OCI-LY7 (cell line): ENCODE results near the gene MGME1. TPM values are rescaled to one million over a fixed set of nuclear protein-coding genes. Genes with fewer than 3 reads are reported as not detected.

Source experiments
- BruUV-seq: library from RNA; stranded (reverse); fragments of 400-500 nt; replicated peaks from 2 replicates; lab custom pipeline; 2021; lab: Mats Ljungman, UMichigan
- CTCF ChIA-PET: fragments of 300-600 bp; sonication (Branson Sonifier 250); formaldehyde crosslinking; loops from one replicate; lab custom pipeline; 2022; ENCODE audit warnings: antibody characterized with exemption; ENCODE audit not compliant: unreplicated experiment; lab: Charles Lee
- POLR2A ChIA-PET: fragments of 300-600 bp; sonication (Branson Sonifier 250); formaldehyde crosslinking; loops from one replicate; lab custom pipeline; 2022; ENCODE audit warnings: antibody characterized with exemption; lab: Charles Lee
- DNase-seq: peaks from one replicate; pipeline ENCODE4 v3.0.0-alpha.2; 2015; ENCODE audit warnings: low spot score
- H2AFZ ChIP-seq: fragments of 200-600 bp; sonication (generic), shearing (Covaris generic); 2 replicates; pipeline ENCODE4 v1.6.1; 2014; ENCODE audit warnings: mild to moderate bottlenecking, antibody characterized with exemption, low read length, moderate library complexity
- H3K27ac ChIP-seq: fragments of 200-600 bp; sonication (generic); 2 replicates; pipeline ENCODE4 v1.5.1; 2014; ENCODE audit warnings: mixed run types, low read depth, mild to moderate bottlenecking, moderate library complexity, low read length, inconsistent platforms; ENCODE audit not compliant: poor library complexity, severe bottlenecking
- H3K36me3 ChIP-seq: fragments of 200-600 bp; sonication (generic); 2 replicates; pipeline ENCODE4 v1.6.1; 2014; ENCODE audit warnings: mild to moderate bottlenecking, antibody characterized with exemption, low read length, moderate library complexity, mixed read lengths; ENCODE audit not compliant: insufficient read depth
- H3K4me1 ChIP-seq: fragments of 200-600 bp; sonication (generic); 2 replicates; pipeline ENCODE4 v1.5.1; 2014; ENCODE audit warnings: mild to moderate bottlenecking, low read length; ENCODE audit not compliant: insufficient read depth, poor library complexity, severe bottlenecking
- H3K4me2 ChIP-seq: fragments of 200-600 bp; sonication (generic); 2 replicates; pipeline ENCODE4 v1.6.1; 2014; ENCODE audit warnings: mild to moderate bottlenecking, low read length
- H3K4me3 ChIP-seq: fragments of 200-600 bp; sonication (generic); 2 replicates; pipeline ENCODE4 v1.5.1; 2014; ENCODE audit warnings: mild to moderate bottlenecking, low read depth, low read length; ENCODE audit not compliant: poor library complexity, severe bottlenecking
- H3K79me2 ChIP-seq: fragments of 200-600 bp; sonication (generic); 2 replicates; pipeline ENCODE4 v1.6.1; 2016; ENCODE audit warnings: low read depth, mild to moderate bottlenecking, low read length, moderate library complexity, mixed read lengths; ENCODE audit not compliant: insufficient read depth
- H3K9me2 ChIP-seq: fragments of 200-600 bp; sonication (generic); 2 replicates; pipeline ENCODE4 v1.6.1; 2016; ENCODE audit warnings: mild to moderate bottlenecking, low read length, mixed read lengths; ENCODE audit not compliant: insufficient read depth
- H3K9me3 ChIP-seq: fragments of 200-600 bp; sonication (generic); 2 replicates; pipeline ENCODE4 v1.6.1; 2014; ENCODE audit warnings: mild to moderate bottlenecking, mixed run types, low read length, mixed read lengths
- H4K20me1 ChIP-seq: fragments of 200-600 bp; sonication (generic); 2 replicates; pipeline ENCODE4 v1.6.1; 2014; ENCODE audit warnings: mild to moderate bottlenecking, antibody characterized with exemption, low read length, moderate library complexity, mixed read lengths; ENCODE audit not compliant: insufficient read depth
- EZH2phosphoT487 ChIP-seq: fragments of 200-600 bp; sonication (generic); IDR thresholded peaks from 2 replicates; pipeline ENCODE4 v1.6.1; 2018; ENCODE audit warnings: low read depth, borderline replicate concordance, mild to moderate bottlenecking, mixed run types, antibody characterized with exemption, low read length, moderate library complexity, mixed read lengths
- intact Hi-C: fragments of 100-400 bp; cut with micrococcal nuclease; formaldehyde crosslinking; loops from one replicate; pipeline ENCODE4 v1.10.0; 2022; ENCODE audit not compliant: unreplicated experiment
- total RNA-seq, 2 experiments: library from RNA; depleted of rRNA in 1 of 2; stranded (reverse); fragments of >200 nt in 1 of 2; shearing (Covaris generic) in 1 of 2; gene quantifications; 2 replicates each; pipeline ENCODE4 v1.2.3, GENCODE V29; 2014 to 2022
- TF ChIP-seq, protein P1 (sequence below): fragments of 200-600 bp; sonication (generic); conservative IDR thresholded peaks from 2 replicates; pipeline ENCODE4 v1.5.1; 2014; ENCODE audit warnings: mild to moderate bottlenecking, antibody characterized with exemption, low read length, moderate library complexity, mixed read lengths

MGME1 gene
- total RNA-seq, 2 experiments from 2014 or later = 46.6 to 80.1 TPM

DNA sequence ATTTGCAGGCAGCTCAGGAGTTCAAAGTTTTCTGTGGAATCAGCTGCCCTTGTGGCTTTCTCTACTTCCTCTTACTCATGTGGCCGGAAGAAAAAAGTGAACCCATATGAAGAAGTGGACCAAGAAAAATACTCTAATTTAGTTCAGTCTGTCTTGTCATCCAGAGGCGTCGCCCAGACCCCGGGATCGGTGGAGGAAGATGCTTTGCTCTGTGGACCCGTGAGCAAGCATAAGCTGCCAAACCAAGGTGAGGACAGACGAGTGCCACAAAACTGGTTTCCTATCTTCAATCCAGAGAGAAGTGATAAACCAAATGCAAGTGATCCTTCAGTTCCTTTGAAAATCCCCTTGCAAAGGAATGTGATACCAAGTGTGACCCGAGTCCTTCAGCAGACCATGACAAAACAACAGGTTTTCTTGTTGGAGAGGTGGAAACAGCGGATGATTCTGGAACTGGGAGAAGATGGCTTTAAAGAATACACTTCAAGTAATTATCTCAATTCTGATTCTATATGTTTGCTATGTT is 1.1 kb downstream of the MGME1 start:
- peak overlapping the region; percentile 95 for H3K27ac ChIP-seq
- peak overlapping the region; percentile 97 for H3K4me3 ChIP-seq
- ChIA-PET CTCF (interaction anchor here (0.5 kb wide), 1 partner anchor 148 kb away, joined by 3 read pairs; no protein-coding TSS in a partner anchor), POLR2A (interaction anchor here (0.7 to 3.9 kb wide), 7 partner anchors 11 to 32 kb away, joined by 3 to 28 read pairs (median 5); no protein-coding TSS in a partner anchor)
- no peaks in the 10 kb centered on the region for H3K9me2 ChIP-seq
- TF ChIP-seq EZH2phosphoT487 = no peak
- TF ChIP-seq, protein P1, sequence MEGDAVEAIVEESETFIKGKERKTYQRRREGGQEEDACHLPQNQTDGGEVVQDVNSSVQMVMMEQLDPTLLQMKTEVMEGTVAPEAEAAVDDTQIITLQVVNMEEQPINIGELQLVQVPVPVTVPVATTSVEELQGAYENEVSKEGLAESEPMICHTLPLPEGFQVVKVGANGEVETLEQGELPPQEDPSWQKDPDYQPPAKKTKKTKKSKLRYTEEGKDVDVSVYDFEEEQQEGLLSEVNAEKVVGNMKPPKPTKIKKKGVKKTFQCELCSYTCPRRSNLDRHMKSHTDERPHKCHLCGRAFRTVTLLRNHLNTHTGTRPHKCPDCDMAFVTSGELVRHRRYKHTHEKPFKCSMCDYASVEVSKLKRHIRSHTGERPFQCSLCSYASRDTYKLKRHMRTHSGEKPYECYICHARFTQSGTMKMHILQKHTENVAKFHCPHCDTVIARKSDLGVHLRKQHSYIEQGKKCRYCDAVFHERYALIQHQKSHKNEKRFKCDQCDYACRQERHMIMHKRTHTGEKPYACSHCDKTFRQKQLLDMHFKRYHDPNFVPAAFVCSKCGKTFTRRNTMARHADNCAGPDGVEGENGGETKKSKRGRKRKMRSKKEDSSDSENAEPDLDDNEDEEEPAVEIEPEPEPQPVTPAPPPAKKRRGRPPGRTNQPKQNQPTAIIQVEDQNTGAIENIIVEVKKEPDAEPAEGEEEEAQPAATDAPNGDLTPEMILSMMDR = peak; percentile 10; the same call in 1 of the 2 replicates
- H3K4me1 ChIP-seq = peaks cover 25% of the 10 kb centered on the region
- H3K79me2 ChIP-seq = peaks cover 96% of the 10 kb centered on the region
- BruUV-seq = TSS peak; percentile 63
- peaks cover 41% of the 10 kb centered on the region for H4K20me1 ChIP-seq
- H3K36me3 ChIP-seq = peaks cover 78% of the 10 kb centered on the region
- peak overlapping the region; percentile 94 for H3K4me2 ChIP-seq
- H3K9me3 ChIP-seq = no peaks in the 10 kb centered on the region
- no peak overlapping the region; the same call in 1 of the 2 replicates for H2AFZ ChIP-seq
- intact Hi-C loops = loop anchor here (5.0 to 10.0 kb wide), 2 partner anchors 113 to 535 kb away; partner anchors contain the start of gene SEC23B
- DNase-seq = peak; percentile 83

DNA sequence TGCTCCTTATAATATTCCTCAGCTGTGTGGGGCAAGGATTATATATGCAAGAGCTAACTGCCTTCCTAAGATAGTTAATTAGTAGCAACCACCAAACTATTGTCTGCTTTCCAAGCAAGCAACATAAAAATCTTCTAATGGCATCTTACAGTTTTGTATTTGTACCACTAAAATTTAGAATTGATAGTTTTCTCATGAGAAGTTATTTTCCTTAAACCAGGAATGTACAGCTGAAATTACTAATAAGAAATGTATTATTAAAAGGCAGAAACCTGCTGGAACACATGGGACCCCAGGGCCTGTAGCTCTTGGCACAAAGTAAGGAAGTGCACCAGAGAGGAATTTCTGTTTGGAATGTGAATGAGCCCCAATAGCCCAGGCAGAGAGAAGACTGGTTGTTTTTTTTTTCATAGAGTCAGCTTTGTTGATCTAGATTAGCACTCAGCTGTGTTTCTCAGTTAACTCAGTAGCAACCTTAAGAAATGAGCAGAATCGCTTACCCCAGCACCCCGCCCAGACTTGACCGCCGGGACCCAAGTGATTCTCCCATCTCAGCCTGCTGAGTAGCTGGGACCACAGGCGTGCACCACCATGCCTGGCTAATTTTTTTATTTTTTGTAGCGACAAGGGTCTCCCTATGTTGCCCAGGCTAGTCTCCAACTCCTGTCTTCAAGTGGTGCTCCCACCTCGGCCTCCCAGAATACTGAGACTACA is 2.6 kb downstream of the MGME1 start:
- Histone ChIP-seq H2AFZ (no peak overlapping the region), H3K4me2 (peak overlapping the region; percentile 94), H3K36me3 (peaks cover 78% of the 10 kb centered on the region), H3K4me3 (peak overlapping the region; percentile 97), H3K9me2 (no peaks in the 10 kb centered on the region), H3K9me3 (no peaks in the 10 kb centered on the region), H4K20me1 (peaks cover 29% of the 10 kb centered on the region; the same call in 1 of the 2 replicates), H3K79me2 (peaks cover 96% of the 10 kb centered on the region), H3K4me1 (peaks cover 18% of the 10 kb centered on the region), H3K27ac (peak overlapping the region; percentile 95)
- ChIA-PET POLR2A (interaction anchor here (0.7 to 3.9 kb wide), 10 partner anchors 9 to 398 kb away, joined by 3 to 28 read pairs (median 6); no protein-coding TSS in a partner anchor), CTCF (interaction anchor here (0.5 kb wide), 1 partner anchor 289 kb away, joined by 3 read pairs; the partner anchor contains the start of gene RRBP1)
- no TSS peak for BruUV-seq
- no peak for DNase-seq
- intact Hi-C loops = loop anchor here (2.0 kb wide), 1 partner anchor 15 kb away; no protein-coding TSS in a partner anchor
- no peak for TF ChIP-seq EZH2phosphoT487
- TF ChIP-seq, protein P1 = no peak
